Parathyroid adenoma (tissue), 2 donors: Measurements from ENCODE around the gene LHFPL6.

Experiments used
- H2AFZ ChIP-seq: fragments of 300-600 bp; sonication (generic); one replicate; pipeline ENCODE4 v1.7.0; 2017; ENCODE audit warnings: antibody characterized with exemption, mild to moderate bottlenecking
- H3K27ac ChIP-seq: fragments of 300-600 bp; sonication (generic); one replicate; pipeline ENCODE4 v1.7.0; 2017
- H3K27me3 ChIP-seq: fragments of 300-600 bp; sonication (generic); one replicate; pipeline ENCODE4 v1.7.0; 2017; ENCODE audit warnings: low read length; ENCODE audit not compliant: control insufficient read depth, insufficient read depth
- H3K36me3 ChIP-seq: fragments of 300-600 bp; sonication (generic); one replicate; pipeline ENCODE4 v1.7.0; 2017; ENCODE audit warnings: low read length; ENCODE audit not compliant: control insufficient read depth, insufficient read depth
- H3K4me1 ChIP-seq: fragments of 300-600 bp; sonication (generic); one replicate; pipeline ENCODE4 v1.7.0; 2017; ENCODE audit warnings: control low read depth
- H3K4me2 ChIP-seq: fragments of 300-600 bp; sonication (generic); one replicate; pipeline ENCODE4 v1.7.0; 2017; ENCODE audit warnings: low read length
- H3K4me3 ChIP-seq: fragments of 300-600 bp; sonication (generic); one replicate; pipeline ENCODE4 v1.7.0; 2017; ENCODE audit warnings: low read depth, low read length
- H3K79me2 ChIP-seq: fragments of 300-600 bp; sonication (generic); one replicate; pipeline ENCODE4 v1.7.0; 2017; ENCODE audit warnings: control low read depth
- H3K9ac ChIP-seq: fragments of 300-600 bp; sonication (generic); one replicate; pipeline ENCODE4 v1.7.0; 2017; ENCODE audit warnings: mild to moderate bottlenecking
- H3K9me3 ChIP-seq: fragments of 300-600 bp; sonication (generic); one replicate; pipeline ENCODE4 v1.7.0; 2017; ENCODE audit warnings: low read length; ENCODE audit not compliant: control insufficient read depth
- CTCF ChIP-seq: fragments of 300-600 bp; sonication (generic); IDR thresholded peaks from one replicate; pipeline ENCODE4 v1.7.0; 2017; ENCODE audit warnings: antibody characterized with exemption, mild to moderate bottlenecking
- donor health status: primary hyperparathyroidism.

LHFPL6 gene

DNA sequence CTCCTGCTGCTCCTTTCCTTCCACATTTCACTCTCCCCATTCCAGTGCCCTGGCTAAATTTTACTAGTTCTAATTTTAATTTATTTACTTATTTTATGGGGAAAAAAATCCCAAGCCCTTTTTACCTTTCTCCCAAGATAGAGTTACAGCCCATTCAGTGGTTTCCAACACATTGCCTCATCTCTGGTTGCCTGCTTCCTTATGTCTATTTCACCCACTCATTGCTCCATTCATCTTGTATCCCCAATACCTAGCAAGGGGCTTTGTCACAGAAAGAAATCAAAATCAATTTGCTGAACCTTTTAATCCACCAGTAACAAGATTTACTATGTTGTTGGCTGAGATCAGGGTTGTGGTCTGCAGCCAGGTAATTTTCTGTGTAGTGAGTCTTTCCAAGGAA, 55.9 kb downstream of the LHFPL6 start:
- Histone ChIP-seq H3K4me3 (no peak overlapping the region), H3K4me2 (no peak overlapping the region), H3K4me1 (no peaks in the 10 kb centered on the region), H3K27ac (no peak overlapping the region), H2AFZ (no peak overlapping the region), H3K79me2 (no peaks in the 10 kb centered on the region), H3K9ac (no peak overlapping the region), H3K36me3 (no peaks in the 10 kb centered on the region), H3K9me3 (no peaks in the 10 kb centered on the region), H3K27me3 (no peaks in the 10 kb centered on the region)
- no peak for TF ChIP-seq CTCF

DNA sequence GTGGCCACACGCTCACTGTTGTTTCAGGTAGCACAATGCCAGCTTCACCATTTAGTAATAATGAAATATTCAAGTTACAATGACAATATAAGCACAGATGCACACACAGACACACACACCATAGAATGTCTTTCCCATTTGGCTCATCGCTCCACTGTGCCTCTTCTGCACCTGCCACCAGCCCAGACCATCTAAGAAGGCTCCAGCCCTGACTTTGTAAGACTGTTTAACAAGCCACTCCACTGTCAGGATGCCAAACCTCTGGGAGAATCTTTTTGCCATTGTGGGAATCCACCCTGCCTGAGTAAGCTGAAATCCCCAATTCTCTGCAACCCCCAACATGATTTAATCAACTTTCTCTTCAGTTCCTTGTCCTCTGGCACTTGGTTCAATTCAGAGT, 60.6 kb downstream of the LHFPL6 start:
- Histone ChIP-seq H3K4me2 (no peak overlapping the region), H3K4me1 (no peaks in the 10 kb centered on the region), H3K4me3 (no peak overlapping the region), H3K36me3 (no peaks in the 10 kb centered on the region), H3K9ac (no peak overlapping the region), H3K79me2 (no peaks in the 10 kb centered on the region), H2AFZ (no peak overlapping the region), H3K9me3 (no peaks in the 10 kb centered on the region), H3K27ac (no peak overlapping the region), H3K27me3 (no peaks in the 10 kb centered on the region)
- no peak for TF ChIP-seq CTCF

GRCh38 chr13:39540929-39541605, 61.9 kb downstream of the LHFPL6 start:
- Histone ChIP-seq H3K27ac (no peak overlapping the region), H3K9me3 (no peaks in the 10 kb centered on the region), H3K4me2 (no peak overlapping the region), H3K4me1 (no peaks in the 10 kb centered on the region), H3K9ac (no peak overlapping the region), H3K36me3 (no peaks in the 10 kb centered on the region), H3K27me3 (no peaks in the 10 kb centered on the region), H2AFZ (no peak overlapping the region), H3K4me3 (no peak overlapping the region), H3K79me2 (no peaks in the 10 kb centered on the region)
- TF ChIP-seq CTCF, result no peak

GRCh38 chr13:39538816-39539790, 63.9 kb downstream of the LHFPL6 start:
- H3K9me3 ChIP-seq, result no peaks in the 10 kb centered on the region
- H3K79me2 ChIP-seq, result no peaks in the 10 kb centered on the region
- no peak overlapping the region for H3K9ac ChIP-seq
- H3K4me2 ChIP-seq, result no peak overlapping the region
- H3K4me3 ChIP-seq, result no peak overlapping the region
- no peaks in the 10 kb centered on the region for H3K27me3 ChIP-seq
- no peak overlapping the region for H3K27ac ChIP-seq
- H2AFZ ChIP-seq, result no peak overlapping the region
- no peak for TF ChIP-seq CTCF
- H3K36me3 ChIP-seq, result no peaks in the 10 kb centered on the region
- no peaks in the 10 kb centered on the region for H3K4me1 ChIP-seq
